Trophoblast cell (in vitro differentiated cells and primary cell): ENCODE results near the gene TMPRSS11E.
A peak's percentile ranks its signal among the peaks of the same experiment; 100 is the strongest.

ENCODE experiments used
- DNase-seq, 2 donors: peaks; one replicate each; pipeline ENCODE4 v3.0.0-alpha.2; 2016
- H2AFZ ChIP-seq: 2 replicates; pipeline ENCODE4 v1.6.1; 2013; ENCODE audit warnings: low read length, moderate library complexity, mild to moderate bottlenecking; ENCODE audit not compliant: insufficient read depth, poor library complexity
- H2AK5ac ChIP-seq: 2 replicates; pipeline ENCODE4 v1.6.1; 2013; ENCODE audit warnings: mild to moderate bottlenecking, low read length
- H2BK120ac ChIP-seq: 2 replicates; pipeline ENCODE4 v1.6.1; 2013; ENCODE audit warnings: low read length, mild to moderate bottlenecking, moderate library complexity; ENCODE audit not compliant: insufficient read depth, poor library complexity
- H2BK12ac ChIP-seq: 2 replicates; pipeline ENCODE4 v1.6.1; 2013; ENCODE audit warnings: mild to moderate bottlenecking, low read length, moderate library complexity
- H2BK5ac ChIP-seq: 2 replicates; pipeline ENCODE4 v1.6.1; 2013; ENCODE audit warnings: low read length, low read depth, moderate library complexity, mild to moderate bottlenecking; ENCODE audit not compliant: poor library complexity
- H3K14ac ChIP-seq: 2 replicates; pipeline ENCODE4 v1.6.1; 2013; ENCODE audit warnings: mild to moderate bottlenecking, low read length
- H3K18ac ChIP-seq: 2 replicates; pipeline ENCODE4 v1.6.1; 2013; ENCODE audit warnings: mild to moderate bottlenecking, low read length
- H3K23ac ChIP-seq: 2 replicates; pipeline ENCODE4 v1.6.1; 2013; ENCODE audit warnings: low read length
- H3K27ac ChIP-seq: 2 replicates; pipeline ENCODE4 v1.5.1; 2013; ENCODE audit warnings: low read depth, mild to moderate bottlenecking, inconsistent platforms, low read length, moderate library complexity
- H3K27me3 ChIP-seq: 2 replicates; pipeline ENCODE4 v1.6.1; 2013; ENCODE audit warnings: inconsistent platforms, mild to moderate bottlenecking, low read length, moderate library complexity; ENCODE audit not compliant: insufficient read depth
- H3K36me3 ChIP-seq, 2 experiments: 1 replicate in 1 of 2; 2 replicates in 1 of 2; pipeline ENCODE4 v1.6.1; 2013; ENCODE audit warnings: low read length in 2 of 2, mild to moderate bottlenecking in 2 of 2, moderate library complexity in 1 of 2; ENCODE audit not compliant: insufficient read depth in 2 of 2, control insufficient read depth in 1 of 2
- H3K4ac ChIP-seq: 2 replicates; pipeline ENCODE4 v1.6.1; 2013; ENCODE audit warnings: low read depth, mild to moderate bottlenecking, low read length, moderate library complexity
- H3K4me1 ChIP-seq, 2 experiments: 1 replicate in 1 of 2; 2 replicates in 1 of 2; pipeline ENCODE4 v1.6.1; 2013; ENCODE audit warnings: low read length in 2 of 2, mild to moderate bottlenecking in 2 of 2, moderate library complexity in 1 of 2; ENCODE audit not compliant: insufficient read depth in 2 of 2, control insufficient read depth in 1 of 2
- H3K4me2 ChIP-seq: 2 replicates; pipeline ENCODE4 v1.6.1; 2013; ENCODE audit warnings: inconsistent platforms, mild to moderate bottlenecking, low read length, moderate library complexity
- H3K4me3 ChIP-seq: 2 replicates; pipeline ENCODE4 v1.5.1; 2013; ENCODE audit warnings: mild to moderate bottlenecking, low read depth, low read length, inconsistent platforms
- H3K79me1 ChIP-seq: one replicate; pipeline ENCODE4 v1.6.1; 2013; ENCODE audit warnings: low read length
- H3K79me2 ChIP-seq: 2 replicates; pipeline ENCODE4 v1.6.1; 2013; ENCODE audit warnings: low read length, mild to moderate bottlenecking; ENCODE audit not compliant: control insufficient read depth, insufficient read depth, poor library complexity
- H3K9ac ChIP-seq: 2 replicates; pipeline ENCODE4 v1.6.1; 2013; ENCODE audit warnings: mild to moderate bottlenecking, low read length
- H3K9me3 ChIP-seq: 2 replicates; pipeline ENCODE4 v1.6.1; 2013; ENCODE audit warnings: low read depth, mild to moderate bottlenecking, control low read depth, inconsistent platforms, low read length; ENCODE audit not compliant: insufficient read depth
- H4K12ac ChIP-seq: 2 replicates; pipeline ENCODE4 v1.6.1; 2013; ENCODE audit warnings: low read depth, mild to moderate bottlenecking, low read length, moderate library complexity
- H4K8ac ChIP-seq: 2 replicates; pipeline ENCODE4 v1.6.1; 2013; ENCODE audit warnings: low read depth, mild to moderate bottlenecking, low read length, moderate library complexity
- H4K91ac ChIP-seq: one replicate; pipeline ENCODE4 v1.6.1; 2013; ENCODE audit warnings: low read depth, mild to moderate bottlenecking, low read length, moderate library complexity
- WGBS: extraction: QIAGEN DNeasy Blood & Tissue Kit; methylation state at CpG from one replicate; pipeline ENCODE4 v1.1.7; 2013; ENCODE audit warnings: missing lambda C conversion rate; ENCODE audit not compliant: insufficient read length, insufficient coverage; ENCODE audit errors: extremely low coverage; 5-methylcytosine and 5-hydroxymethylcytosine counted together

The TMPRSS11E gene

DNA sequence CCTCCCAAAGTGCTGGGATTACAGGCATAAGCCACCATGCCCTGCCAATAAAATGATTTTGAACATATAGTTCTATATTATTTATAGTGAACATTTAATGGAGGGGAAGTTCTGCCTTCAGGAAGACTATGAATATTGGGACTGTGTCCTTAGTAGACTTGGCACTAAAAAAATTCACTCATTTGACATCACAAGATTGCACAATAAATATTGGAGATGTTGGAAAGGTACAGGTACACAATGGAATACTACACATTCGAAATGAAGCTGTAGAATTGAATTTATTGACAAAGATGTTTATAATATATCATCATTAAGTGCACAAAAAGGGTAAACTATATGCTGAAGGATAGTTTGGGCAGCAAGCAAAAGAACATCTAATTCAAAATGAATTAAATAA lies 13.0 kb upstream of the TMPRSS11E start:
- H3K79me1 ChIP-seq = no peaks in the 10 kb centered on the region
- no peak overlapping the region for H4K8ac ChIP-seq
- DNase-seq = no peak
- H3K27me3 ChIP-seq = no peaks in the 10 kb centered on the region
- no peak overlapping the region for H3K23ac ChIP-seq
- no peak overlapping the region for H2AK5ac ChIP-seq
- WGBS = no CpG with 5 or more reads among the region's 1 CpG
- H3K4me3 ChIP-seq = no peak overlapping the region
- no peaks in the 10 kb centered on the region for H3K36me3 ChIP-seq
- H2BK120ac ChIP-seq = no peak overlapping the region
- no peak overlapping the region for H3K4me2 ChIP-seq
- H2AFZ ChIP-seq = no peak overlapping the region
- no peak overlapping the region for H3K18ac ChIP-seq
- no peaks in the 10 kb centered on the region for H3K79me2 ChIP-seq
- H3K9me3 ChIP-seq = no peaks in the 10 kb centered on the region
- H3K4me1 ChIP-seq = no peaks in the 10 kb centered on the region
- no peak overlapping the region for H3K4ac ChIP-seq
- no peak overlapping the region for H3K14ac ChIP-seq
- no peak overlapping the region for H4K12ac ChIP-seq
- H4K91ac ChIP-seq = no peak overlapping the region
- H3K27ac ChIP-seq = no peak overlapping the region
- H2BK12ac ChIP-seq = no peak overlapping the region
- no peak overlapping the region for H3K9ac ChIP-seq
- H2BK5ac ChIP-seq = no peak overlapping the region

DNA sequence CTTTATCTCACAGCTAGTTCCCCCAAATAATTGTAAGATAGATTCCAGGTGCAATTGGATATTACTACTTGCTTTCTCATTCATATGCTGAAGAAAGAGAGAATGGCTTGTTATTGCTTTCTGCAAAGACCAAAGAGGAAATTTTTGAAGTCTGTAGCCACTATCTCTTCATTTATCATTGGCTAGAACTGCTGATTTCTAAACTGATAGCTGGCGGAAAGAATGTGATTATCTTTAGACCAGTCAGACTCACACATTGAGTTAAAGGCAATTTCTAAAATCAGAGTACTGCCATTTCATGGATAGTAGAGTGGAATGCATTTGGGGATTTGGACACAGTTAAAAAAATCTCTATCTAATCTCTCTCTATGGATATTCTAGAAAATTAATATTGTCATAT lies 12.4 kb upstream of the TMPRSS11E start:
- H4K91ac ChIP-seq = no peak overlapping the region
- no peaks in the 10 kb centered on the region for H3K4me1 ChIP-seq
- H3K36me3 ChIP-seq = no peaks in the 10 kb centered on the region
- peak in 1 of 2 donors; percentile 76 for DNase-seq
- no CpG with 5 or more reads among the region's 1 CpG for WGBS
- no peak overlapping the region for H3K18ac ChIP-seq
- no peaks in the 10 kb centered on the region for H3K79me1 ChIP-seq
- no peak overlapping the region for H3K27ac ChIP-seq
- no peaks in the 10 kb centered on the region for H3K9me3 ChIP-seq
- no peak overlapping the region for H3K14ac ChIP-seq
- H4K8ac ChIP-seq = no peak overlapping the region
- no peak overlapping the region for H2AK5ac ChIP-seq
- H3K4me2 ChIP-seq = no peak overlapping the region
- H4K12ac ChIP-seq = no peak overlapping the region
- no peak overlapping the region for H2BK5ac ChIP-seq
- no peaks in the 10 kb centered on the region for H3K27me3 ChIP-seq
- H3K9ac ChIP-seq = no peak overlapping the region
- H2BK120ac ChIP-seq = no peak overlapping the region
- no peaks in the 10 kb centered on the region for H3K79me2 ChIP-seq
- H3K23ac ChIP-seq = no peak overlapping the region
- no peak overlapping the region for H2AFZ ChIP-seq
- no peak overlapping the region for H2BK12ac ChIP-seq
- no peak overlapping the region for H3K4me3 ChIP-seq
- no peak overlapping the region for H3K4ac ChIP-seq

DNA sequence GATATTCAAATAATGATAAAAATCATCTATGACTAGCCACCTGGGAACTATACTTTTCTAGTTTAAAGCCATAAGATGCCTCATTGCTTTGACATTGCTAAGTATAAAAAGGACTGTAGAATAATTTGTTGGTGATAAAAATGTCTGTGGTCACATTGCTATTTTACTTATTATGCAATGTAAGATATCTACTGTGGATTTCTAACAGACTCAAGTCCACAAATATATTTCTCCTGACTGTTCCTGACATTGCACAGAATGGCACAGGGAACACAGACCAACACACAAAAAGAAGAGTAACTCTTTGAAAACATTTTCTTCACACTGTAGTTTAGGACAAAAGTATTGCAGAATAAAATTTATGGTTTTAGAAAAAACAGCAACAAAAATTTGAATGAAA lies 2.2 kb upstream of the TMPRSS11E start:
- Histone ChIP-seq H3K79me2 (no peaks in the 10 kb centered on the region), H3K9me3 (no peaks in the 10 kb centered on the region)

DNA sequence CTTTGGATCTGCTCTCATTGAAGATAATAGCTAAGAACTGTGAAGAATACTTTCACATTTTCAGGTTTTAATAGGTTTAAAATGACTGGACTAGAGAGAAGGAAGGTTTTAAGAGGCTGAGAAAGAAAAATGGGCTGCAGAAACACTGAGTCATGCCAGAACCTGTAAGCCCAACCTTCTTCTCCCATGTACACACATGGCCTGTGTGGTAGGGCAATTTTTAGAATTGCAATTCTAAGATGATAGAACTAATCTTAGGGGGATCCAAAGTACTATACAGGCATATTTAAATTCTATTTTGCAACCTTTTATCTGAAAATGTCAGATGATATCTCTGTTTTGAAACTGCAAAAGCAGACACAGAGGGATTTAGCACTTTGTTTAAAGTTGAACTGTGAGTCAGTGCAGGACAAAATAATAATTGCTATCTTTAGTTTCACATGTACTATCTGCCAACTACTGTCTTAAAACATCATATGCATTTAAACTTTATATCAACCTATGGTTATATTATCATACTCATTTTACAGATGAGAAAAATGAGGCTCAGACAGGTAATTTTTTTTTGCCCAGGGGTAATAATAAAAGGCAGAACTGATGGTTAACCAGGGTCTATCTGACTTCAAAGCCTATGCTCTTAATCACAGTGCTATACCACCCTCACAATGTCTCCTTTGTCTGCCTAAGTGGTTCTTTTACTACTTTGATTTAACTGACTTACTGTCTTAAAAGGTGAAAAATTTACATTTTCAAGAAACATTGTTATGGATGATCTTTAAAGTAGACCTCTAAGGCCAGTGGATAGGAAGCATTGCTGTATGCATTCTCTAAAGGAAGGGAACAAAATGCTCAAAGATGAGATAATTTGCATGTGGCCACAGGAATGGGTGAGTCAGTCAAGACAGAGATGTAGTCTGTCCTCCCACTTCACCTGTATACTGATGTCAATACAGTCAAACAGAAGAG lies 4.3 kb downstream of the TMPRSS11E start:
- no peak overlapping the region for H3K4me3 ChIP-seq
- no peak overlapping the region for H4K12ac ChIP-seq
- no peaks in the 10 kb centered on the region for H3K9me3 ChIP-seq
- peaks cover 0 to 1% of the 10 kb centered on the region in 2 experiments for H3K4me1 ChIP-seq
- H3K79me2 ChIP-seq = no peaks in the 10 kb centered on the region
- H3K4ac ChIP-seq = no peak overlapping the region
- no peak overlapping the region for H3K9ac ChIP-seq
- H3K27me3 ChIP-seq = no peaks in the 10 kb centered on the region
- H2BK5ac ChIP-seq = no peak overlapping the region
- no peak overlapping the region for H2AK5ac ChIP-seq
- no peak overlapping the region for H4K8ac ChIP-seq
- no peak overlapping the region for H4K91ac ChIP-seq
- H3K79me1 ChIP-seq = no peaks in the 10 kb centered on the region
- no peak overlapping the region for H3K23ac ChIP-seq
- H2BK120ac ChIP-seq = no peak overlapping the region
- H3K36me3 ChIP-seq = no peaks in the 10 kb centered on the region
- no peak overlapping the region for H3K4me2 ChIP-seq
- H3K27ac ChIP-seq = no peak overlapping the region
- no peak overlapping the region for H2BK12ac ChIP-seq
- H3K14ac ChIP-seq = no peak overlapping the region
- H3K18ac ChIP-seq = no peak overlapping the region
- peak in 1 of 2 donors; percentile 38 for DNase-seq
- H2AFZ ChIP-seq = no peak overlapping the region

More for the DNA sequence above, 2.2 kb upstream of the TMPRSS11E start:
- Histone ChIP-seq H3K4me3 (no peak overlapping the region), H2BK120ac (no peak overlapping the region), H3K4me1 (no peaks in the 10 kb centered on the region), H3K18ac (no peak overlapping the region), H3K4me2 (no peak overlapping the region), H2BK12ac (no peak overlapping the region), H4K12ac (no peak overlapping the region), H3K9ac (no peak overlapping the region), H4K8ac (no peak overlapping the region), H3K27ac (no peak overlapping the region), H3K23ac (no peak overlapping the region), H4K91ac (no peak overlapping the region), H2BK5ac (no peak overlapping the region), H3K27me3 (no peaks in the 10 kb centered on the region), H2AFZ (no peak overlapping the region), H3K4ac (no peak overlapping the region), H3K14ac (no peak overlapping the region), H2AK5ac (no peak overlapping the region), H3K36me3 (no peaks in the 10 kb centered on the region), H3K79me1 (no peaks in the 10 kb centered on the region)
- no peak for DNase-seq
